Measurements from ENCODE around the gene SKAP1.
"Not testable (repeated sequence)": the region's sequence is repeated elsewhere in the genome, so short reads cannot be mapped to it uniquely, and the experiment has no call there.

GRCh38 chr17:48286917-48287316, 143.1 kb downstream of the SKAP1 start:
- not testable (repeated sequence) for TF ChIP-seq CREB5 (CRISPR knock-in tag; IDR thresholded peaks at IDR 0.05; ENCODE audit: low read depth); ZC3H10 (CRISPR knock-in tag; IDR thresholded peaks at IDR 0.05); ARNTL (CRISPR knock-in tag; IDR thresholded peaks at IDR 0.05; ENCODE audit: borderline replicate concordance, low read depth); ISL1 (CRISPR knock-in tag; IDR thresholded peaks at IDR 0.05); CSDC2 (CRISPR knock-in tag; IDR thresholded peaks at IDR 0.05); PATZ1 (CRISPR knock-in tag; IDR thresholded peaks at IDR 0.05; ENCODE audit: borderline replicate concordance); OSR1 (CRISPR knock-in tag; IDR thresholded peaks at IDR 0.05); ZFP30 (CRISPR knock-in tag; IDR thresholded peaks at IDR 0.05); GLIS3 (CRISPR knock-in tag; IDR thresholded peaks at IDR 0.05); ZNF70 (CRISPR knock-in tag; IDR thresholded peaks at IDR 0.05); ZFP3 (CRISPR knock-in tag; IDR thresholded peaks at IDR 0.05); ZNF8 (CRISPR knock-in tag; IDR thresholded peaks at IDR 0.05); RARB (CRISPR knock-in tag; IDR thresholded peaks at IDR 0.05); BACH2 (CRISPR knock-in tag; IDR thresholded peaks at IDR 0.05; ENCODE audit: borderline replicate concordance)

Data from SK-N-SH treated with all-trans-retinoic acid at 6 μM for 48 hours (cell line).